Smooth muscle cell (in vitro differentiated cells): Measurements from ENCODE around the gene MAP3K6. TPM values are rescaled to one million over a fixed set of nuclear protein-coding genes. Genes with fewer than 3 reads are reported as not detected.

Experiments used
- DNase-seq: peaks from one replicate; lab custom pipeline; 2025; ENCODE audit not compliant: unreplicated experiment; lab: John Stamatoyannopoulos, UW
- H2AFZ ChIP-seq: fragments of 200-600 bp; sonication (generic); 2 replicates; pipeline ENCODE4 v1.6.0; 2016; ENCODE audit warnings: antibody characterized with exemption, low read depth, mild to moderate bottlenecking
- H3F3A ChIP-seq: fragments of 200-600 bp; sonication (generic); 2 replicates; pipeline ENCODE4 v1.6.0; 2017; ENCODE audit warnings: antibody characterized with exemption, low read depth
- H3K27ac ChIP-seq: fragments of 200-600 bp; sonication (generic); 2 replicates; pipeline ENCODE4 v1.5.1; 2016; ENCODE audit warnings: low read depth, mild to moderate bottlenecking
- H3K27me3 ChIP-seq: fragments of 200-600 bp; sonication (generic); 2 replicates; pipeline ENCODE4 v1.6.1; 2016; ENCODE audit warnings: low read depth, mild to moderate bottlenecking
- H3K36me3 ChIP-seq: fragments of 200-600 bp; sonication (generic); 2 replicates; pipeline ENCODE4 v1.5.1; 2016; ENCODE audit warnings: low read depth
- H3K4me1 ChIP-seq: fragments of 200-600 bp; sonication (generic); 2 replicates; pipeline ENCODE4 v1.5.1; 2016; ENCODE audit warnings: low read depth
- H3K4me2 ChIP-seq: fragments of 200-600 bp; sonication (generic); 2 replicates; pipeline ENCODE4 v1.6.0; 2016; ENCODE audit warnings: mild to moderate bottlenecking
- H3K4me3 ChIP-seq: fragments of 200-600 bp; sonication (generic); 2 replicates; pipeline ENCODE4 v1.5.1; 2016; ENCODE audit warnings: mild to moderate bottlenecking
- H3K79me2 ChIP-seq: fragments of 200-600 bp; sonication (generic); 2 replicates; pipeline ENCODE4 v1.6.0; 2016; ENCODE audit warnings: low read depth, mild to moderate bottlenecking
- H3K9ac ChIP-seq: fragments of 200-600 bp; sonication (generic); 2 replicates; pipeline ENCODE4 v1.6.0; 2016; ENCODE audit warnings: low read depth
- H3K9me3 ChIP-seq: fragments of 200-600 bp; sonication (generic); replicated peaks from 2 replicates; pipeline ENCODE4 v1.5.1; 2016; ENCODE audit warnings: low read depth
- H4K20me1 ChIP-seq: fragments of 200-600 bp; sonication (generic); 2 replicates; pipeline ENCODE4 v1.6.0; 2016; ENCODE audit warnings: low read depth
- WGBS: methylation state at CpG from one replicate; pipeline ENCODE4 v1.1.7; 2016; ENCODE audit warnings: low lambda C conversion rate; 5-methylcytosine and 5-hydroxymethylcytosine counted together
- polyA plus RNA-seq: library from polyadenylated mRNA; unstranded; fragments of >200 nt; fragmentation: Nextera tagmentation; extraction: Ambion mirVana; gene quantifications from 2 replicates; pipeline ENCODE4 v1.2.1, GENCODE V29; 2016
- small RNA-seq: library from RNA; depleted of rRNA; stranded (forward); fragments of <200 nt; gene quantifications from one replicate; pipeline ENCODE3, GENCODE V24; 2014
- total RNA-seq: library from RNA; depleted of rRNA; stranded (reverse); fragments of >200 nt; gene quantifications from 2 replicates; pipeline ENCODE4 v1.2.3, GENCODE V29; 2014
- TF ChIP-seq, protein P1 (sequence below): fragments of 200-600 bp; sonication (generic); IDR thresholded peaks from 2 replicates; pipeline ENCODE4 v1.5.1; 2017; ENCODE audit warnings: borderline replicate concordance, mild to moderate bottlenecking, antibody characterized with exemption; ENCODE audit not compliant: insufficient read depth, poor library complexity, severe bottlenecking

MAP3K6 gene
- total and polyA plus RNA-seq, 2 experiments from 2014 or later, result 14.1 to 29.0 TPM

DNA sequence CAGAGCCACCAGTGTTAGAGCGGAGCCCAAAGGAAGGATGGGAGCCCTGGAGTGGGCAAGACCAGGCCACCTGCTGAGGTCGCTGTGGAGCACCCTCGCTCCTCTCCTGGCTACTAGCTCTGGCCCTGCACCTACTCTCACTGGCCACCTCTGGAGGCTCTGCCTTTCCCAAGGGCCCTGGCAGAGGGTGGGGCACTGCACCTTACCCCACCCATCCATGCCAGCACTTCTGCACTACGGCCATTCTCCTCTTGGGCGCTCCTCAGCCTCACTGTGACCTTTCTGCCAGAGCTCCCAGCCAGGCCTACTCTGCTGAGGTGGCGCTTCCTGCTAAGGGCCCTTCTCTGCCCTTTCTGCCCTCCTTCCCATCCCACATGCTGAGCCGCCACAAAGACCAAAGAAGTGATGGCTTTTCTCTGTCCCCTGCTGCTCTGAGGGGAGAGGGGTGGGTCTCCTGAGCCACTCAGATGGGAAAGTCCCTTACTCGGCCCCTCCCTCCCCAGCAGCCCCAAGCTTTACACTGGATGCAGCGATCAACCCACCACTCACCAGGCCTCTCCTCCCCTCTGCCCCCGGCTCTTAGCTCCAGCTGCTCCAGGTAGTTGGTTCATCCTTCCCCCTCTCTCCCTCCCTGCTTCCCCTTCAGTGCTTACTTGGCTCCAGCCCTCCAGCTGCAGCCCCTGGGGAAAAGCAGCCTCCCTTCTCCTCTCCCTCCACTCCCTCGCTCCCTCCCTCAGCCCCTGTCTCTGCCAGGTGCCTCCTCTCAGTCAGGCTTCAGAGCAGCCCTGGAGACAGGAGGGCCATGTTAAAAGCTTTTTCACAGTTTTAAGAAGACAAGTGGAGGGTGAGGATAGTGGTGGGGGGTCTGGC is 59.6 kb downstream of the MAP3K6 start:
- Histone ChIP-seq H4K20me1 (no peaks in the 10 kb centered on the region), H3K4me3 (no peak overlapping the region), H3K4me1 (peaks cover 22% of the 10 kb centered on the region), H3K27ac (no peak overlapping the region), H3K27me3 (no peaks in the 10 kb centered on the region), H2AFZ (no peak overlapping the region), H3F3A (no peaks in the 10 kb centered on the region), H3K9me3 (no peaks in the 10 kb centered on the region), H3K9ac (no peak overlapping the region), H3K4me2 (no peak overlapping the region), H3K36me3 (no peaks in the 10 kb centered on the region), H3K79me2 (no peaks in the 10 kb centered on the region)
- TF ChIP-seq, protein P1, sequence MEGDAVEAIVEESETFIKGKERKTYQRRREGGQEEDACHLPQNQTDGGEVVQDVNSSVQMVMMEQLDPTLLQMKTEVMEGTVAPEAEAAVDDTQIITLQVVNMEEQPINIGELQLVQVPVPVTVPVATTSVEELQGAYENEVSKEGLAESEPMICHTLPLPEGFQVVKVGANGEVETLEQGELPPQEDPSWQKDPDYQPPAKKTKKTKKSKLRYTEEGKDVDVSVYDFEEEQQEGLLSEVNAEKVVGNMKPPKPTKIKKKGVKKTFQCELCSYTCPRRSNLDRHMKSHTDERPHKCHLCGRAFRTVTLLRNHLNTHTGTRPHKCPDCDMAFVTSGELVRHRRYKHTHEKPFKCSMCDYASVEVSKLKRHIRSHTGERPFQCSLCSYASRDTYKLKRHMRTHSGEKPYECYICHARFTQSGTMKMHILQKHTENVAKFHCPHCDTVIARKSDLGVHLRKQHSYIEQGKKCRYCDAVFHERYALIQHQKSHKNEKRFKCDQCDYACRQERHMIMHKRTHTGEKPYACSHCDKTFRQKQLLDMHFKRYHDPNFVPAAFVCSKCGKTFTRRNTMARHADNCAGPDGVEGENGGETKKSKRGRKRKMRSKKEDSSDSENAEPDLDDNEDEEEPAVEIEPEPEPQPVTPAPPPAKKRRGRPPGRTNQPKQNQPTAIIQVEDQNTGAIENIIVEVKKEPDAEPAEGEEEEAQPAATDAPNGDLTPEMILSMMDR, result no peak
- no peak for DNase-seq
- WGBS, result 71% methylated on average over 9 of the region's 11 CpGs

DNA sequence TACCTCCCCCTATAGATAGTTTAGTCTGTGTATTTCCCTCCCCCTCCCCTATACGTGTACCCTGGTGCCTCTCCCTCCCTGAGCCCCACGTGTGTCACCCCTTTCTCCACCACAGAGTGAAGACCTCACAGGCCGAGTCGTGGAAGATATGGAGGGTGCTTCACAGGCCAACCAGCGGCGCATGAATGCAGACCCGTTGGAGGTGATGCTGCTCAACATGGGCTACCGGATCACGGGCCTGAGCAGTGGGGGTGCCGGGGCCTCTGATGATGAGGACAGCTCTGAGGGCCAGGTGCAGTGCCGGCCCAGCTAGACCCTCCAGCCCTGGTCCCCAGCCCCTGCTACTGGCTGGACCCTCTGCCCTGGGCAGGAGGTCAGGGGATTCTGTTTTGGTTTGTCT is 60.7 kb downstream of the MAP3K6 start:
- WGBS, result 92% methylated on average over 11 of the region's 11 CpGs
- Histone ChIP-seq H3K36me3 (no peaks in the 10 kb centered on the region), H3K79me2 (no peaks in the 10 kb centered on the region), H3K9ac (no peak overlapping the region), H3K9me3 (no peaks in the 10 kb centered on the region), H3K4me1 (peaks cover 27% of the 10 kb centered on the region), H3K4me3 (no peak overlapping the region), H3F3A (no peaks in the 10 kb centered on the region), H4K20me1 (no peaks in the 10 kb centered on the region), H2AFZ (no peak overlapping the region), H3K4me2 (no peak overlapping the region), H3K27me3 (no peaks in the 10 kb centered on the region), H3K27ac (no peak overlapping the region)
- DNase-seq, result no peak
- TF ChIP-seq, protein P1, result no peak

Small RNAs within 50 kb of the gene (small RNA-seq; reads per million reads assigned to genes)
- not detected for gene RNU6-48P

Other genes with a start within 250 kb of the MAP3K6 start
- gene SLC9A1, start 211.8 kb downstream of the MAP3K6 start, total RNA-seq, result 16.5 and 20.7 TPM in 2 replicates
- gene SLC9A1, start 211.8 kb downstream of the MAP3K6 start, polyA plus RNA-seq, result 37.4 and 59.5 TPM in 2 replicates
- 10.3 and 10.8 TPM in 2 replicates for gene WDTC1, start 132.3 kb downstream of the MAP3K6 start, total RNA-seq
- gene WDTC1, start 132.3 kb downstream of the MAP3K6 start, polyA plus RNA-seq, result 5.4 and 5.8 TPM in 2 replicates
- gene TMEM222, start 44.8 kb downstream of the MAP3K6 start, total RNA-seq, result 23.6 and 28.0 TPM in 2 replicates
- gene TMEM222, start 44.8 kb downstream of the MAP3K6 start, polyA plus RNA-seq, result 49.3 and 60.7 TPM in 2 replicates
- gene SYTL1, start 24.9 kb downstream of the MAP3K6 start, total RNA-seq, result 15.2 and 16.5 TPM in 2 replicates
- 14.2 and 48.1 TPM in 2 replicates for gene SYTL1, start 24.9 kb downstream of the MAP3K6 start, polyA plus RNA-seq
- not detected in 2 replicates for gene FCN3, start 7.9 kb upstream of the MAP3K6 start, total RNA-seq
- 0.69 TPM in 1 of 2 replicates, not detected in the other for gene FCN3, start 7.9 kb upstream of the MAP3K6 start, polyA plus RNA-seq
- gene CD164L2, start 16.4 kb upstream of the MAP3K6 start, total RNA-seq, result 0.09 and 0.31 TPM in 2 replicates
- gene CD164L2, start 16.4 kb upstream of the MAP3K6 start, polyA plus RNA-seq, result 0.45 TPM in 1 of 2 replicates, not detected in the other
- 2.7 and 3.9 TPM in 2 replicates for gene GPR3, start 25.7 kb upstream of the MAP3K6 start, total RNA-seq
- gene GPR3, start 25.7 kb upstream of the MAP3K6 start, polyA plus RNA-seq, result 3.9 and 4.0 TPM in 2 replicates
- 26.7 and 34.3 TPM in 2 replicates for gene WASF2, start 123.2 kb upstream of the MAP3K6 start, total RNA-seq
- gene WASF2, start 123.2 kb upstream of the MAP3K6 start, polyA plus RNA-seq, result 46.1 and 76.2 TPM in 2 replicates
- gene AHDC1, start 237.2 kb upstream of the MAP3K6 start, total RNA-seq, result 8.4 and 12.2 TPM in 2 replicates
- 12.2 and 15.6 TPM in 2 replicates for gene AHDC1, start 237.2 kb upstream of the MAP3K6 start, polyA plus RNA-seq